ENCODE measurements around the gene SPATA6L.
A peak's percentile ranks its signal among the peaks of the same experiment; 100 is the strongest.
"Not testable (repeated sequence)": the region's sequence is repeated elsewhere in the genome, so short reads cannot be mapped to it uniquely, and the experiment has no call there.

Gene SPATA6L

GRCh38 chr9:4661165-4661564, 5.1 kb downstream of the SPATA6L start:
- no peak overlapping the region for H4K5ac ChIP-seq (ENCODE audit: low read length)
- no peak overlapping the region for H4K8ac ChIP-seq (ENCODE audit: low read depth, low read length)
- no peak overlapping the region for H3K27ac ChIP-seq (ENCODE audit: low read depth, low read length)
- H2BK15ac ChIP-seq (replicated peaks; ENCODE audit: low read depth) = no peak overlapping the region
- H3K4ac ChIP-seq (ENCODE audit: low read depth, low read length) = no peak overlapping the region
- H3K23ac ChIP-seq (ENCODE audit: low read length) = no peak overlapping the region
- no peak overlapping the region for H3K4me3 ChIP-seq (ENCODE audit: low read length)
- H2BK120ac ChIP-seq (ENCODE audit: low read depth, low read length) = no peak overlapping the region
- no peak overlapping the region for H3K9ac ChIP-seq (ENCODE audit: low read length)
- peaks cover 3% of the 10 kb centered on the region for H3K79me1 ChIP-seq (ENCODE audit: low read length)
- no peak overlapping the region for H3K56ac ChIP-seq (ENCODE audit: low read length)
- no peak overlapping the region for H2BK5ac ChIP-seq (ENCODE audit: low read length)
- no peak overlapping the region for H3K4me2 ChIP-seq (ENCODE audit: low read length)
- H3K4me1 ChIP-seq (ENCODE audit: control insufficient read depth, low read depth, low read length) = peaks cover 8% of the 10 kb centered on the region
- no peaks in the 10 kb centered on the region for H3K27me3 ChIP-seq (ENCODE audit: insufficient read depth, low read length, poor library complexity)
- no CpG with 5 or more reads among the region's 1 CpG for WGBS (ENCODE audit: extremely low coverage, insufficient coverage, low lambda C conversion rate)
- no peak overlapping the region for H2AK5ac ChIP-seq (ENCODE audit: low read length)
- H3K18ac ChIP-seq (ENCODE audit: low read length) = no peak overlapping the region
- no peaks in the 10 kb centered on the region for H3K36me3 ChIP-seq (ENCODE audit: control insufficient read depth, insufficient read depth, low read length)
- H3K79me2 ChIP-seq (ENCODE audit: control insufficient read depth, insufficient read depth, low read length) = no peaks in the 10 kb centered on the region
- DNase-seq = no peak

GRCh38 chr9:4660665-4661064, 5.6 kb downstream of the SPATA6L start:
- H3K4me2 ChIP-seq (ENCODE audit: low read length); H3K27me3 ChIP-seq (ENCODE audit: insufficient read depth, low read length, poor library complexity): not testable (repeated sequence)
- no CpG with 5 or more reads among the region's 5 CpGs for WGBS (ENCODE audit: extremely low coverage, insufficient coverage, low lambda C conversion rate)

DNA sequence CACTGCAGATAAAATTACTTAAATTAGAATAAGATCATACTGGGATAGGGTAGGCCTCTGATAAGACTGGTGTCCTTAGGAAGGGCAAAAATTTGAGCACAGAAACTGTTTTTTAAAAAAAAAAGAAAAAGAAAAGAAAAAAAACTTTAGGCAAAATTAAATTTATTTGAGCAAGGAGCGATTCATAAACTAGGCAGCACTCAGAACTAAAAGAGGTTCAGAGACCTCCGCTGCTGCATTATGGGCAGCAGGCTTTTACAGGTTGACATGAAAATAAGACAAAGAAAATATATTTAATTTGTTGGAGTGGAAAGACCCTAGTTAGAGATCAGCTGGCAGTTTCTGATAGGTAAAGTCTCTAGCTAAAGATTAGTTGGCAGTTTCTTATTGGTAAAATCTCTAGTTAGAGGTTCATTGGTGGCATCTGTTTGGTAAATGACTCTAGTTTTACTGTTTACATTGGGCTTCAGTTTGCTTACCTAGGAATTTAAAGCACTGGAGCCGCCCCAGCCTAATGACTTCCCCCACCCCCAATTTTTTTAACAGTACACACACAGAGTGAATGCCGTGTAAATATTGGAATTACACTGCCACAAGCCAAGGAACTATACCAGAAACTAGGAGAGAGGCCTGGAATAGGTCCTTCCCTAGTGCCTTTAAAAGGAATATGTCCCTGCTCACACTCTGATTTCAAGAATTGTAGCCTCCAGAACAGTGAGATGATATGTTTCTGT, 8.7 kb downstream of the SPATA6L start:
- Histone ChIP-seq H3K4me1 (ENCODE audit: control insufficient read depth, low read depth, low read length) (no peaks in the 10 kb centered on the region), H3K18ac (ENCODE audit: low read length) (no peak overlapping the region), H3K4ac (ENCODE audit: low read depth, low read length) (no peak overlapping the region), H3K36me3 (ENCODE audit: control insufficient read depth, insufficient read depth, low read length) (no peaks in the 10 kb centered on the region), H3K4me2 (ENCODE audit: low read length) (no peak overlapping the region), H3K79me2 (ENCODE audit: control insufficient read depth, insufficient read depth, low read length) (no peaks in the 10 kb centered on the region), H2BK5ac (ENCODE audit: low read length) (no peak overlapping the region), H3K23ac (ENCODE audit: low read length) (no peak overlapping the region), H3K27ac (ENCODE audit: low read depth, low read length) (no peak overlapping the region), H2BK120ac (ENCODE audit: low read depth, low read length) (no peak overlapping the region), H3K79me1 (ENCODE audit: low read length) (no peaks in the 10 kb centered on the region), H3K9ac (ENCODE audit: low read length) (no peak overlapping the region), H2AK5ac (ENCODE audit: low read length) (no peak overlapping the region), H4K8ac (ENCODE audit: low read depth, low read length) (no peak overlapping the region), H2BK15ac (replicated peaks; ENCODE audit: low read depth) (no peak overlapping the region), H3K4me3 (ENCODE audit: low read length) (no peak overlapping the region), H4K5ac (ENCODE audit: low read length) (no peak overlapping the region), H3K27me3 (ENCODE audit: insufficient read depth, low read length, poor library complexity) (no peaks in the 10 kb centered on the region), H3K56ac (ENCODE audit: low read length) (peak overlapping the region; percentile 8)
- no peak for DNase-seq
- WGBS (ENCODE audit: extremely low coverage, insufficient coverage, low lambda C conversion rate) = no CpG with 5 or more reads among the region's 4 CpGs

More at GRCh38 chr9:4660665-4661064, 5.6 kb downstream of the SPATA6L start:
- H3K23ac ChIP-seq (ENCODE audit: low read length); H2AK5ac ChIP-seq (ENCODE audit: low read length); H3K27ac ChIP-seq (ENCODE audit: low read depth, low read length); H3K4ac ChIP-seq (ENCODE audit: low read depth, low read length); H2BK120ac ChIP-seq (ENCODE audit: low read depth, low read length); H3K56ac ChIP-seq (ENCODE audit: low read length); H3K9ac ChIP-seq (ENCODE audit: low read length); H3K18ac ChIP-seq (ENCODE audit: low read length); H3K79me1 ChIP-seq (ENCODE audit: low read length); DNase-seq; H4K8ac ChIP-seq (ENCODE audit: low read depth, low read length); H2BK15ac ChIP-seq (replicated peaks; ENCODE audit: low read depth); H3K36me3 ChIP-seq (ENCODE audit: control insufficient read depth, insufficient read depth, low read length); H3K4me1 ChIP-seq (ENCODE audit: control insufficient read depth, low read depth, low read length); H4K5ac ChIP-seq (ENCODE audit: low read length); H3K4me3 ChIP-seq (ENCODE audit: low read length); H3K79me2 ChIP-seq (ENCODE audit: control insufficient read depth, insufficient read depth, low read length); H2BK5ac ChIP-seq (ENCODE audit: low read length): not testable (repeated sequence)

DNA sequence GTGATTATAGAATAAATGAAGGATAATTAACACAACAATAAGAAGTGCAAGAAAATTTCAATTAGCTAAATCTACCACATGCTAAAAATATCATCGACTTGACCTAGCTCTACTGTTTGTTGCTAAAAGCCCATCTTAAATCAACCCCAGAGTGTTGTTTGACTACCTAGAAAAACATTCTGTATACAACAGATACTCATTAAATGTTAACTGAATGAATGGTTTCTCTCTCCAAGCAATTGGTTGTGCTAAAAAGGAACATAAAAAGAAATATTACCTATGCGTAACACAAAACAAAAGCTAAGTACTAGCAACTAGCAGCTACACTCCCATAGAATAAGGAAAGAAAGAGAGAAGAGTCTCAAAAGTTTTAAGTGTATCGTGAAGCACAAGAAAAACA, 9.7 kb downstream of the SPATA6L start:
- H3K79me2 ChIP-seq (ENCODE audit: control insufficient read depth, insufficient read depth, low read length) = no peaks in the 10 kb centered on the region
- no peak overlapping the region for H4K5ac ChIP-seq (ENCODE audit: low read length)
- H3K23ac ChIP-seq (ENCODE audit: low read length) = no peak overlapping the region
- H3K36me3 ChIP-seq (ENCODE audit: control insufficient read depth, insufficient read depth, low read length) = no peaks in the 10 kb centered on the region
- no peak overlapping the region for H3K4me2 ChIP-seq (ENCODE audit: low read length)
- H3K4me3 ChIP-seq (ENCODE audit: low read length) = no peak overlapping the region
- no peaks in the 10 kb centered on the region for H3K4me1 ChIP-seq (ENCODE audit: control insufficient read depth, low read depth, low read length)
- no peaks in the 10 kb centered on the region for H3K79me1 ChIP-seq (ENCODE audit: low read length)
- no peak for DNase-seq
- H2AK5ac ChIP-seq (ENCODE audit: low read length) = no peak overlapping the region
- WGBS (ENCODE audit: extremely low coverage, insufficient coverage, low lambda C conversion rate) = no CpG with 5 or more reads among the region's 3 CpGs
- H2BK120ac ChIP-seq (ENCODE audit: low read depth, low read length) = no peak overlapping the region
- H3K56ac ChIP-seq (ENCODE audit: low read length) = no peak overlapping the region
- H3K9ac ChIP-seq (ENCODE audit: low read length) = no peak overlapping the region
- no peak overlapping the region for H3K4ac ChIP-seq (ENCODE audit: low read depth, low read length)
- H2BK5ac ChIP-seq (ENCODE audit: low read length) = no peak overlapping the region
- H2BK15ac ChIP-seq (replicated peaks; ENCODE audit: low read depth) = no peak overlapping the region
- H3K27me3 ChIP-seq (ENCODE audit: insufficient read depth, low read length, poor library complexity) = no peaks in the 10 kb centered on the region
- no peak overlapping the region for H4K8ac ChIP-seq (ENCODE audit: low read depth, low read length)
- no peak overlapping the region for H3K27ac ChIP-seq (ENCODE audit: low read depth, low read length)
- no peak overlapping the region for H3K18ac ChIP-seq (ENCODE audit: low read length)

GRCh38 chr9:4656196-4656595, 10.1 kb downstream of the SPATA6L start:
- H2BK120ac ChIP-seq (ENCODE audit: low read depth, low read length); H2BK15ac ChIP-seq (replicated peaks; ENCODE audit: low read depth); H2BK5ac ChIP-seq (ENCODE audit: low read length); DNase-seq; H3K79me2 ChIP-seq (ENCODE audit: control insufficient read depth, insufficient read depth, low read length); H3K18ac ChIP-seq (ENCODE audit: low read length); H3K36me3 ChIP-seq (ENCODE audit: control insufficient read depth, insufficient read depth, low read length); H2AK5ac ChIP-seq (ENCODE audit: low read length); H3K23ac ChIP-seq (ENCODE audit: low read length); H3K9ac ChIP-seq (ENCODE audit: low read length); H3K4me2 ChIP-seq (ENCODE audit: low read length); H3K4me1 ChIP-seq (ENCODE audit: control insufficient read depth, low read depth, low read length); H4K5ac ChIP-seq (ENCODE audit: low read length); H4K8ac ChIP-seq (ENCODE audit: low read depth, low read length); H3K4me3 ChIP-seq (ENCODE audit: low read length); H3K56ac ChIP-seq (ENCODE audit: low read length); H3K27ac ChIP-seq (ENCODE audit: low read depth, low read length); H3K79me1 ChIP-seq (ENCODE audit: low read length); H3K27me3 ChIP-seq (ENCODE audit: insufficient read depth, low read length, poor library complexity); H3K4ac ChIP-seq (ENCODE audit: low read depth, low read length): not testable (repeated sequence)
- no CpG with 5 or more reads among the region's 3 CpGs for WGBS (ENCODE audit: extremely low coverage, insufficient coverage, low lambda C conversion rate)

GRCh38 chr9:4654538-4654937, 11.7 kb downstream of the SPATA6L start:
- DNase-seq = no peak
- H3K23ac ChIP-seq (ENCODE audit: low read length) = no peak overlapping the region
- H2BK5ac ChIP-seq (ENCODE audit: low read length) = no peak overlapping the region
- H3K27me3 ChIP-seq (ENCODE audit: insufficient read depth, low read length, poor library complexity) = no peaks in the 10 kb centered on the region
- no peak overlapping the region for H2BK15ac ChIP-seq (replicated peaks; ENCODE audit: low read depth)
- no peak overlapping the region for H3K18ac ChIP-seq (ENCODE audit: low read length)
- H2BK120ac ChIP-seq (ENCODE audit: low read depth, low read length) = no peak overlapping the region
- H3K4ac ChIP-seq (ENCODE audit: low read depth, low read length) = no peak overlapping the region
- H3K4me3 ChIP-seq (ENCODE audit: low read length) = no peak overlapping the region
- no peak overlapping the region for H3K27ac ChIP-seq (ENCODE audit: low read depth, low read length)
- H2AK5ac ChIP-seq (ENCODE audit: low read length) = no peak overlapping the region
- no peaks in the 10 kb centered on the region for H3K36me3 ChIP-seq (ENCODE audit: control insufficient read depth, insufficient read depth, low read length)
- no peak overlapping the region for H4K5ac ChIP-seq (ENCODE audit: low read length)
- H3K4me1 ChIP-seq (ENCODE audit: control insufficient read depth, low read depth, low read length) = no peaks in the 10 kb centered on the region
- H3K79me2 ChIP-seq (ENCODE audit: control insufficient read depth, insufficient read depth, low read length) = no peaks in the 10 kb centered on the region
- no peak overlapping the region for H4K8ac ChIP-seq (ENCODE audit: low read depth, low read length)
- H3K9ac ChIP-seq (ENCODE audit: low read length) = no peak overlapping the region
- no CpG with 5 or more reads among the region's 10 CpGs for WGBS (ENCODE audit: extremely low coverage, insufficient coverage, low lambda C conversion rate)
- no peaks in the 10 kb centered on the region for H3K79me1 ChIP-seq (ENCODE audit: low read length)
- H3K56ac ChIP-seq (ENCODE audit: low read length) = no peak overlapping the region
- H3K4me2 ChIP-seq (ENCODE audit: low read length) = no peak overlapping the region
